GM18507 (cell line): Measurements from ENCODE around the gene ACTR2.

ENCODE experiments used
- DNase-seq: peaks from one replicate; pipeline ENCODE4 v3.0.0; 2011; ENCODE audit warnings: low read depth; ENCODE audit not compliant: insufficient read length; ENCODE audit errors: extremely low spot score
- FAIRE-seq: peaks from 2 replicates; lab custom pipeline; 2011; peaks lifted over from hg19 to GRCh38; lab: Jason Lieb, UNC

ACTR2 gene

GRCh38 chr2:65275141-65275915 lies 47.7 kb downstream of the ACTR2 start:
- DNase-seq (no peak), FAIRE-seq (no peak)

GRCh38 chr2:65276609-65277008 lies 49.0 kb downstream of the ACTR2 start:
- DNase-seq = no peak
- FAIRE-seq = no peak

GRCh38 chr2:65277118-65277517 lies 49.5 kb downstream of the ACTR2 start:
- DNase-seq (no peak), FAIRE-seq (no peak)

DNA sequence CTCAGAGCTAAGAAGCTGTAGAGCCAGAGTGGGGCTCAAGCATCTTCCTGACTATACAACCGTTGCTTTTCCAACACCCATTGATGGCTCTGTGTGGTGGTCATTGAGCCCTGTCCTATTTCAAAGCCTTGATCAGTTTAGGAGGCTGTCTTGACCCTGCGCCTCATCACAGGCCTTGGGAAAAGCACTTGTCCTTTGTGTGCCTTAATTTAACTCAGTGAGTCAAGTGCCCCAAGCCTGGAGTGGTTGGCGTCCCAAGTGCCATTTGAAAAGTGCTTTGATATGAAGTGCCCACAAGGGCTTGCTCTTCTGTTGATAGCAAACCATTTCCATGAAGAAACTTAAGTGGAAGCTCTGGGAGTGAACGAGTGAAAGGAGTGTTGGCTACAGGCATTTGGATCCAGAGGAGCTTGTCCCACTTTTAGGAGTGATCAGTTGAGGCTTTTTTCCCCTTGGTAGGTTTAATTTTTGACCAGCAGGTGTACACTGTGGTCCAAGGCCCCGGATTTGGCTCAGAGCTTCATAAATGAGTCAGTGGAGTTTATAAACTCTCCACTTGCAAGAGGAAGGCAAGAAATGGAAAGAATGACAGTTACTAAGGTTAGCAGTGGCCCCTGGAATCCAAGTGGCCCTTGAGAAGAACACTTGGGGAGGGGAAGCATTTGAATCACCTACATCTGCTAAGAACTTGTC lies 50.3 kb downstream of the ACTR2 start:
- FAIRE-seq (peak; percentile 31), DNase-seq (no peak)

- DNase-seq (no peak), FAIRE-seq (peak; percentile 5)
Measured at GRCh38 chr2:65278531-65278981, 50.9 kb downstream of the ACTR2 start.

- DNase-seq (no peak), FAIRE-seq (no peak)
Measured at GRCh38 chr2:65279756-65280155, 52.1 kb downstream of the ACTR2 start.

- FAIRE-seq (no peak), DNase-seq (no peak)
Measured at GRCh38 chr2:65281627-65282351, 54.2 kb downstream of the ACTR2 start.

DNA sequence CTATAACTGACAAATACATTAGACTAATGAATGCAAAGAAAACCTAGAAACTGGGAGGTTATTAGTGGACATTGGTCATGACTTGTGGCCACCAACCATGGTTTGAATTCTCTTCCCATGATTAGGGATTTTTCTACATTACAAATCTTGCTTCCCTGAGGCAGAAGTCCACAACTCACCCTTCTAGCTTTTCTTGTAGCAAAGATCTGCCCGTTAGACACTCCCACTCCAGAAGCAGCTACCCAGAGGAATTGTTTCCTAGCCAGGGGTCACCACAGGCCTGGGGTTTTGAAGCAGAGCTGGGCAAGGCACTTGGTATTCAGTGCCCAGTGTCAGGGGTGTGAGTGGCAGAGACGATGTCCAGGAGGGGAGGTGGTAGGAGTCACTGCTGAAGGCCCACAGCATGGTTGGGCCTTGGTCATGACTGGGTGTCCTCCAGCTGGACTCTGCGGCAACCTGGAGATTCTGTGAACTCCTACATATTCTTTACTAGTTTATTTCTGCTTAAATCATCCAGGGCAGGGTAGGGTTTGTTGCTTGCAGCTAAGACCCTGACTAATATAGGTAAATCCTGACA lies 54.9 kb downstream of the ACTR2 start:
- FAIRE-seq = no peak
- DNase-seq = no peak

DNA sequence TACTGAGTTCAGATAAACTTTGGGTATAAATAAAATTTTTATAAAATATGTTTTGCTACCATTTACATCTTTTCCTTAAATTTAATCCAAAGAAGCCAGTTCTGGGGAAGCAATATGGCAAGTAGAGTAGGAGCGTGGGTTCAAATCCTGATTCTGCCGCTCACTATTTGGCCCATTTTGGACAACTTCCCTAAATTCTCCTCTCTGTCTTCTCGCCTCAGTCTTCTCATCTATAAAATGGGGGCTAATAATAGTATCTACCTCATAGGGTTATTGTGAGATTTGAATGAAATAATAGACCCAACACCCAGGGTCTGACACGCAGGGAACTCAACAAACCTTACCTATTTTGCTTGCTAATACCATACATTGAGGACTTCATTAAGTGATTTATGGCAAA lies 59.7 kb downstream of the ACTR2 start:
- FAIRE-seq (no peak), DNase-seq (no peak)

- no peak for DNase-seq
Measured at GRCh38 chr2:65291216-65292105, 63.8 kb downstream of the ACTR2 start.

GRCh38 chr2:65292106-65292400 lies 64.4 kb downstream of the ACTR2 start:
- DNase-seq (no peak), FAIRE-seq (no peak)

More at GRCh38 chr2:65291216-65292105, 63.8 kb downstream of the ACTR2 start:
- FAIRE-seq = no peak

GRCh38 chr2:65292461-65293011 lies 64.9 kb downstream of the ACTR2 start:
- DNase-seq = no peak
- no peak for FAIRE-seq

DNA sequence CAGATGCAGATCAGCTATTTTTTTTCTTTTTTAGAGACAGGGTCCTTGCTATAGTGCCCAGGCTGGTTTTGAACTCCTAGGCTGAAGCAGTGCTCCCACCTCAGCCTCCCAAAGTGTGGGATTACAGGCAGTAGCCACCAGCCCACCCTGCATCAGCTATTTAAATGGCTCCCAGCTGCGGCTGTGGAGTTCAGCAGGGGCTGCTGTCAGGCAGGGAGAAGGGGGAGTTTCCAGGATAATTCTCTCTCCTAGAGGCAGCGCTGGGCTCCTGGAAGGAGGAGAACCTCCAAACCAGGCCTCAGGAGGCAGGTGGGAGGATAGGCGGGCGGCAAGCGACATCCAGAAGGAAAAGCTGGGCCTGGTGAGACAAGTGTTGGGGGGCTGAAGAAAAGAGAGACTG lies 65.7 kb downstream of the ACTR2 start:
- DNase-seq = no peak

DNA sequence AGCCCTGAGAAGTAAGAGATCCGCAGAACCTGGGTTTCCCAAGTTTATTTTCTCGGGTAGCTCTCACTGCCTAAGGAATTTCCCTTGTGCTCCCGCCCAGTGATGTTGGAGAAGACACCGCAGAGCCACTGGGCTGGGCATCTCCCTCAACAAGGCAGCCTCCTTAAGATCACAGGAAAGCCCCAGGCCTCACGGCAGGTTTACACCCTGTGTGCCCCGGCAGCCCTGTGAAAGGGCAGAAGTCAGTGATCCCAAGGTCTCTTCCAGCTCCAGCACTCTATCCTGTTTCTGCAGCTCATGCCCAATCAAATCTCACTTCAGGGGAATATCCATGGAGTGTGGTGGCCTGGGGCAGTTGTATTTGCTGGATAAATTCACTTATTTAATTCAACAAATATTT lies 66.5 kb downstream of the ACTR2 start:
- FAIRE-seq = no peak
- DNase-seq = no peak

More for the DNA sequence above, 65.7 kb downstream of the ACTR2 start:
- no peak for FAIRE-seq

GRCh38 chr2:65294701-65295100 lies 67.1 kb downstream of the ACTR2 start:
- FAIRE-seq (no peak), DNase-seq (no peak)

DNA sequence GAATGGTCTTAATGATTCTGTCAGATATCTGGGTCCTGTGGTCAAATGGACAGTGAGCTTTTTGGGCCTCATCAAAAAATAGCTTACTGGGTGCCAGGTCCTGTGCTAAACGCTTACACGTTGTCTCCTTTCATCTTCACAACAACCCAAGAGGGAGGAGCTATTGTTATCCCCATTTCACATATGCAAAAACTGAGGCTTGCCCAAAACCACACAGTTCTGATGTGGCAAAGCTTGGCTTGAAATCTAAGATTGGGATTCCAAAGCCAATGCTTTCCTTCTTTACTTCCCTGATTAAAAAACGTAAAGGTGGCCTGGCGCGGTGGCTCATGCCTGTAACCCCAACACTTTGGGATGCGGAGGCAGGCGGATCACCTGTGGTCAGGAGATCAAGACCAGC lies 69.3 kb downstream of the ACTR2 start:
- DNase-seq = no peak
- FAIRE-seq = no peak

- FAIRE-seq (no peak), DNase-seq (no peak)
Measured at GRCh38 chr2:65297544-65297943, 69.9 kb downstream of the ACTR2 start.

GRCh38 chr2:65298089-65298488 lies 70.5 kb downstream of the ACTR2 start:
- FAIRE-seq = no peak
- DNase-seq = no peak

GRCh38 chr2:65299246-65299645 lies 71.6 kb downstream of the ACTR2 start:
- FAIRE-seq (no peak), DNase-seq (no peak)
